GM12878 (cell line): ENCODE data around the gene SERPINB13. TPM values are rescaled to one million over a fixed set of nuclear protein-coding genes. Genes with fewer than 3 reads are reported as not detected.

ENCODE experiments used
- ATAC-seq: fragments of 200-7000 bp; cut with Tn5 transposase; 3 replicates; pipeline ENCODE4 v1.9.1; 2020; ENCODE audit warnings: mild to moderate bottlenecking, moderate library complexity
- BruUV-seq: library from RNA; stranded (reverse); fragments of 400-500 nt; replicated peaks from 2 replicates; lab custom pipeline; 2021; lab: Mats Ljungman, UMichigan
- CTCF ChIA-PET: fragments of 300-600 bp; sonication (Branson Sonifier 250); formaldehyde crosslinking; extraction: SDS; loops from one replicate; lab custom pipeline; 2021; ENCODE audit warnings: inconsistent platforms; lab: Yijun Ruan, JAX
- POLR2A ChIA-PET: fragments of 350-600 bp; formaldehyde crosslinking; extraction: SDS; loops from one replicate; lab custom pipeline; 2021; ENCODE audit warnings: inconsistent platforms; lab: Charles Lee
- RAD21 ChIA-PET: fragments of 300-600 bp; sonication (Branson Sonifier 250); formaldehyde crosslinking; loops from one replicate; lab custom pipeline; 2023; ENCODE audit warnings: antibody characterized with exemption; ENCODE audit not compliant: unreplicated experiment; lab: Charles Lee
- SMC1A ChIA-PET: fragments of 300-600 bp; sonication (Branson Sonifier 250); formaldehyde crosslinking; loops from one replicate; lab custom pipeline; 2023; ENCODE audit not compliant: unreplicated experiment, uncharacterized antibody; lab: Charles Lee
- DNase-seq: peaks from one replicate; pipeline ENCODE4 v3.0.0-alpha.2; 2011; ENCODE audit warnings: low read depth, low spot score
- FAIRE-seq: peaks from 3 replicates; lab custom pipeline; 2011; peaks lifted over from hg19 to GRCh38; lab: Jason Lieb, UNC
- H2AFZ ChIP-seq: 2 replicates; pipeline ENCODE4 v1.6.0; 2011; ENCODE audit warnings: low read depth, low read length, control low read depth; ENCODE audit not compliant: control insufficient read depth
- H3K27ac ChIP-seq: 2 replicates; pipeline ENCODE4 v1.5.1; 2011; ENCODE audit warnings: control low read depth; ENCODE audit not compliant: control insufficient read depth, insufficient read depth
- H3K27me3 ChIP-seq, 2 experiments: replicated peaks in 1 of 2; 2 replicates each; pipeline versions ENCODE4 v1.6.0 to v1.6.1; 2011; ENCODE audit warnings: low read length in 1 of 2; ENCODE audit not compliant: control insufficient read depth in 2 of 2, insufficient read depth in 2 of 2
- H3K36me3 ChIP-seq, 2 experiments: 2 replicates each; pipeline ENCODE4 v1.5.1; 2011; ENCODE audit warnings: low read length in 1 of 2; ENCODE audit not compliant: control insufficient read depth in 2 of 2, insufficient read depth in 2 of 2
- H3K4me1 ChIP-seq: 2 replicates; pipeline ENCODE4 v1.6.1; 2011; ENCODE audit warnings: mild to moderate bottlenecking, low read length, moderate library complexity, mixed read lengths; ENCODE audit not compliant: control insufficient read depth, insufficient read depth
- H3K4me2 ChIP-seq: 2 replicates; pipeline ENCODE4 v1.6.0; 2011; ENCODE audit warnings: control low read depth; ENCODE audit not compliant: control insufficient read depth, insufficient read depth
- H3K4me3 ChIP-seq: fragments of 200-600 bp; sonication (generic); 2 replicates; pipeline ENCODE4 v1.5.1; 2016
- H3K79me2 ChIP-seq: 2 replicates; pipeline ENCODE4 v1.6.0; 2011; ENCODE audit warnings: low read length; ENCODE audit not compliant: control insufficient read depth, insufficient read depth
- H3K9ac ChIP-seq: 2 replicates; pipeline ENCODE4 v1.8.0; 2011; ENCODE audit warnings: low read length, control low read depth, mixed read lengths; ENCODE audit not compliant: control insufficient read depth, insufficient read depth
- H3K9me3 ChIP-seq: replicated peaks from 3 replicates; pipeline ENCODE4 v1.5.1; 2011; ENCODE audit warnings: mild to moderate bottlenecking, low read length; ENCODE audit not compliant: control insufficient read depth, insufficient read depth
- H4K20me1 ChIP-seq: 2 replicates; pipeline ENCODE4 v1.6.0; 2011; ENCODE audit not compliant: control insufficient read depth, insufficient read depth
- CHD2 ChIP-seq: IDR thresholded peaks from 2 replicates; pipeline ENCODE4 v1.6.1; 2011; ENCODE audit warnings: low read depth, low read length, improper control_type of control experiment, borderline replicate concordance
- E2F8 ChIP-seq: fragments of 450-650 bp; IDR thresholded peaks from 2 replicates; pipeline ENCODE4 v1.6.1; 2018; ENCODE audit warnings: mild to moderate bottlenecking, low read depth, moderate library complexity; ENCODE audit not compliant: partially characterized antibody
- E4F1 ChIP-seq: fragments of 450-650 bp; IDR thresholded peaks from 2 replicates; pipeline ENCODE4 v1.6.1; 2018; ENCODE audit warnings: borderline replicate concordance, mild to moderate bottlenecking; ENCODE audit not compliant: partially characterized antibody
- JUNB ChIP-seq: IDR thresholded peaks from 2 replicates; pipeline ENCODE4 v1.6.1; 2016; ENCODE audit warnings: antibody characterized with exemption, mild to moderate bottlenecking
- MXI1 ChIP-seq: fragments of 150-350 bp; IDR thresholded peaks from 2 replicates; pipeline ENCODE4 v1.6.1; 2011; ENCODE audit warnings: low read depth, mild to moderate bottlenecking, inconsistent platforms, low read length, improper control_type of control experiment
- MYB ChIP-seq: fragments of 150-350 bp; IDR thresholded peaks from 2 replicates; pipeline ENCODE4 v1.6.1; 2014; ENCODE audit warnings: mild to moderate bottlenecking, low read depth, low read length, borderline replicate concordance
- RELA ChIP-seq: fragments of 450-650 bp; IDR thresholded peaks from 2 replicates; pipeline ENCODE4 v1.8.0; 2014; ENCODE audit warnings: borderline replicate concordance; ENCODE audit not compliant: partially characterized antibody
- RELB ChIP-seq: fragments of 450-650 bp; IDR thresholded peaks from 2 replicates; pipeline ENCODE4 v1.6.1; 2017; ENCODE audit warnings: low read depth, mild to moderate bottlenecking, moderate library complexity
- SREBF2 ChIP-seq: IDR thresholded peaks from 2 replicates; pipeline ENCODE4 v1.6.1; 2012; ENCODE audit warnings: mild to moderate bottlenecking, low read length
- ZNF207 ChIP-seq: fragments of 450-650 bp; IDR thresholded peaks from 2 replicates; pipeline ENCODE4 v1.6.1; 2014; ENCODE audit warnings: antibody characterized with exemption, mild to moderate bottlenecking, borderline replicate concordance
- ZNF384 ChIP-seq: IDR thresholded peaks from 2 replicates; pipeline ENCODE4 v1.6.1; 2012; ENCODE audit warnings: low read depth, mild to moderate bottlenecking, low read length, improper control_type of control experiment, borderline replicate concordance
- ZNF592 ChIP-seq: fragments of 450-650 bp; IDR thresholded peaks from 2 replicates; pipeline ENCODE4 v1.6.1; 2017; ENCODE audit warnings: mild to moderate bottlenecking, moderate library complexity
- WGBS: methylation state at CpG from one replicate; pipeline ENCODE4 v1.1.6; 2016; ENCODE audit warnings: low lambda C conversion rate; ENCODE audit not compliant: insufficient replicate concordance, insufficient coverage; ENCODE audit errors: missing lambda C conversion rate; 5-methylcytosine and 5-hydroxymethylcytosine counted together
- in situ Hi-C: fragments of 300-500 bp; cut with MboI; formaldehyde crosslinking; loops from 9 replicates; pipeline ENCODE4 v1.14.3; 2018; ENCODE audit warnings: mixed read lengths
- intact Hi-C: fragments of 100-400 bp; cut with micrococcal nuclease; formaldehyde crosslinking; loops from one replicate; pipeline ENCODE4 v1.14.2; 2022; ENCODE audit not compliant: unreplicated experiment
- polyA plus RNA-seq, 11 experiments: library from polyadenylated mRNA; depleted of rRNA in 4 of 11; unstranded in 6 of 11; stranded (reverse) in 5 of 11; fragments of >200 nt; fragmentation: Nextera tagmentation in 4 of 11; fragmentation: Illumina TruSeq in 1 of 11; extraction: Ambion mirVana in 4 of 11; extraction: Trizol in 1 of 11; gene quantifications; 1 replicate in 1 of 11; 2 replicates in 10 of 11; pipeline versions ENCODE4 v1.2.1 to v1.2.3, GENCODE V29; 2011 to 2016; ENCODE audit warnings: inconsistent platforms in 2 of 11, missing spikeins in 2 of 11, low read depth in 1 of 11
- total RNA-seq, 4 experiments: library from RNA; depleted of rRNA in 3 of 4; stranded (reverse); fragments of >200 nt in 3 of 4; fragmentation: Illumina TruSeq in 1 of 4; extraction: Trizol in 1 of 4; gene quantifications; 2 replicates each; pipeline versions ENCODE4 v1.2.1 to v1.2.3, GENCODE V29; 2013 to 2021

SERPINB13 gene
- total and polyA plus RNA-seq, 10 of the 15 experiments (the other 5 are each of a cell fraction or from before 2014, with no cell fraction given): not detected

- no TSS peak for BruUV-seq
- ChIA-PET CTCF (interaction anchor here (0.6 to 2.4 kb wide), 3 partner anchors 28 to 997 kb away, joined by 3 to 7 read pairs (median 3); no protein-coding TSS in a partner anchor), RAD21 (no interaction called here)
- Histone ChIP-seq H3K4me3 (no peak overlapping the region), H3K36me3 (no peaks in the 10 kb centered on the region), H2AFZ (no peak overlapping the region), H4K20me1 (no peaks in the 10 kb centered on the region), H3K4me1 (peaks cover 9% of the 10 kb centered on the region; the same call in 1 of the 2 replicates), H3K9me3 (no peaks in the 10 kb centered on the region), H3K4me2 (no peak overlapping the region), H3K79me2 (no peaks in the 10 kb centered on the region)
- FAIRE-seq (no peak), DNase-seq (no peak)
- intact Hi-C loops: no loop called here
- 47% methylated on average over 3 of the region's 3 CpGs for WGBS
- TF ChIP-seq ZNF384 (no peak), ZNF207 (no peak), CHD2 (no peak), MYB (no peak), MXI1 (no peak), RELB (no peak), SREBF2 (no peak), RELA (no peak), JUNB (no peak), E2F8 (no peak), ZNF592 (no peak), E4F1 (no peak)
- TF ChIP-seq, all 136 proteins: peak for 0
- ChIA-PET SMC1A (no interaction called here), POLR2A (no interaction called here)
- H3K27me3 ChIP-seq: no peaks in the 10 kb centered on the region
- no peak overlapping the region for H3K27ac ChIP-seq
- in situ Hi-C loops: loop anchor here (10.0 kb wide), 1 partner anchor 62 kb away; the partner anchor contains the start of gene SERPINB12
- no peak overlapping the region for H3K9ac ChIP-seq
- no peak for ATAC-seq
Measured at GRCh38 chr18:63606526-63606925, 19.4 kb downstream of the SERPINB13 start.
